NCI-H510A (cell line): ENCODE measurements around the gene SLC5A4.
A peak's percentile ranks its signal among the peaks of the same experiment; 100 is the strongest.

ENCODE experiments used
- DNase-seq: peaks from one replicate; lab custom pipeline; 2025; lab: John Stamatoyannopoulos, UW

The SLC5A4 gene

GRCh38 chr22:32232191-32232830, 22.8 kb downstream of the SLC5A4 start:
- DNase-seq = no peak

DNA sequence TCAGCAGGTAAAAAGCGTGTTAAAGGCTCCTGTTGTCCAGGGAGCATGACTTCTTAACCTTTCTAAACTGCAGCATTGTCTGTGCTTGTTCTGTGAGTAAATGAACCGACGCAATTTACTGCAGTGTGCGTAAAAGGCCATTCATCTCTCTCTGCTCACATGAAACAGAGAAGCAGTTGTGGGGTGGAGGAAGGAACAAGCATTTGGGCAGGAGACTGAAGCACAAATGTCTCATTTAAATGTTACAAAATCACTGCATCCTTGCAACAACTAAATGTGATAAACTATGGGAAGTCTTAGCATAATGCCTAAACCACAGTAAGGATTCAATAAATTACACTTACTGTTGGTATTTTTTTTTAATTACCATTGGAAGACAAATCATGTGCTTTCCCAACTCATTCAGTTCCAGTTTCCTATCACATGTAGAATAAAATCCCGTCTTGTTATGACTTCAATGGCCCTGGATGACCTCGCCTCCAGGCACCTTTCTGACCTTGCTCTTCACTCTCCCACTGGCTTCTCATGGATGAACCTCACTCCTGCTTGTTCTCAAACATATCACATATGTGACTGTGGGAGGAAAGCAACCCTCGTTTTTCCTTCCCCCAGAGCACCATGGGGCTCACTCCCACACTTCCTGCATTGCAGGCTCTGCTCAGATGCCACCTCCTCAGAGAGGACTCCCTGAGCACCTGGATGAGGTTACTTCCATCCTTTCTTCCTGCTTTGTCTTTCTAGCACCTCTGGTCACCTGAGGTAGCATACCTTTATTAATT, 28.6 kb downstream of the SLC5A4 start:
- DNase-seq = no peak

DNA sequence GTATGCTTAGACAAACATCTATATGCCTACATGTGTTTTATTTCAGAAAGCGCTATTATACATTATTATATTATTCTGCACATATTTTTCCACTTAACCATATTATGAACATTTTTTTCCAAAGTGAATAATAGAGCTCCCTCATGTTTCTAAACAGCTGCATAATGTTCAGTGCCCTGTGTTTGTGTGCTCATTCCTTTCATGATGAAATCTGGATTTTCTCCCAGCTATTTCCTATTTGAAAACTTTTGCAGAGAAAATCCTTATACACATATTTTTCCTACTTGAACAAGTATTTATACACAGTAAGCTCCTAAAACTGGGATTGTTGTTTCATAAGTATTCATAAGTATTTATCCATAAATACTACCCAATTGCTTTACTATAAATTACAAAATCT, 32.2 kb downstream of the SLC5A4 start:
- DNase-seq = no peak

DNA sequence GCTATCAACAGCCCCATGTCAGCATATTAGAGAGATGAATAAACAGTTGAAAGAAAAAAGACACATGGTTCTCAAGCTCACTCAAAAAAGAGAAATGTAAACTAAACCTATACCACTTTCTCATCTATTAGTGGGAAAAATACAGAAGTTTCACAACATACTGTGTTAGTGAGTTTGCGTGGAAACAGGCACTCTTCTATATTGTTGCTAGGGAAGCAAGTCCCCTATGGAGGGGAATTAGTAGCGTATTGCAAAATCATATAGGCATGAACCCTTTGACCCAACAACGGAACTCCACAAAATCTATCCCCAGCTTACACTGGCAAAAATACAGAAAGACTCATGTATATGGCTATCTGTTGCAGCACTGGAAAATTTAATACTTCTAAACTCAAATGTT, 36.1 kb downstream of the SLC5A4 start:
- no peak for DNase-seq

GRCh38 chr22:32218470-32218869, 36.7 kb downstream of the SLC5A4 start:
- no peak for DNase-seq

DNA sequence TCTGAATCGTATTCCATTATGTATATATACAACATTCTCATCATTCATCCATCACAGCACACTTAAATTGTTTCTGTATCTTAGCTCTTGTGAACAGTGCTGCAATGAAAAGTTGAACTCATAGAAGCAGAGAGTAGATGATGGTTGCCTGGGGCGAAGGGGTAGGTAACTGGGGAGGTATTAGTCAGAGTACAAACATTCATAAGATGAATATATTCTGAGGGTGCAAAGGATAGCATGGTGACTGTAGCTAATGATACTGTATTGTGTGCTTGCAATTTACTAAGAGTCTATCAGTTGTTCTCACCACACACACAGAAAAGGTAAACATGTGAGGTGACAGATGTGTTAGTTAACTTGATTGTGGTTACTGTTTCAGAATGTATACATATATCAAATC, 37.7 kb downstream of the SLC5A4 start:
- no peak for DNase-seq

DNA sequence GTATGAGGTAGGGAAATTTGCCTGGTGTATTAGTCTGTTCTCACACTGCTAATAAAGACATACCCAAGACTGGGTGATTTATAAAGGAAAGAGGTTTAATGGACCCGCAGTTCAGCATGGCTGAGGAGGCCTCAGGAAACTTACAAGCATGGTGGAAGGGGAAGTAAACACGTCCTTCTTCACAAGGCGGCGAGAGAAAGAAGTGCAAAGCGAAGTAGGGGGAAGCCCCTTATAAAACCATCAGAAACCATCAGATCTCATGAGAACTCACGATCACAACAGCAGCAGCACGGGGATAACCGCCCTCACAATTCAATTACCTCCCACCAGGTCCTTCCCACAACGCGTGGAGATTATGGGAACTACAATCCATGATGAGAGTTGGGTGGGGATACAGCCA, 38.2 kb downstream of the SLC5A4 start:
- DNase-seq = no peak

GRCh38 chr22:32211011-32211410, 44.1 kb downstream of the SLC5A4 start:
- DNase-seq = no peak

DNA sequence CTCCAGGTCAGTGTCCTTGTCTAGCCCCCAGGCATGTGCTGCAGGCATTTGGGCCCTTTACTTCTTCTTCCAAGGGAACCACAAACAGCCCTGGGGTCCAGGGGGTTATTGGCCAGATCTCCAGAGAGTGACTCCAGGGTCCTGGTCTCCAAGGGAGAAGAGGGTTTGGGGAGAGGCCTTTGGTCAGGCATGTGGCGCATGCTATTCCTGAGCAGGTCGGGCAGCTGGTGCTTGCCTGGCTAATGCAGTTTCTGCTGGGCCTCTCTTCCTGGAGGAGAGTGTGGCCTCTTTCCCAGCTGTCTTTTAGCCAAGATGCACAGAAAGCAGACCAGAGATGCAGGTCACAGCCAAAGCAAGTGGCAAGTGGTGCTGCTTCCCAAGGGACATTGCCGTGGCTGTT, 46.5 kb downstream of the SLC5A4 start:
- no peak for DNase-seq

- no peak for DNase-seq
These were observed 47.1 kb downstream of the SLC5A4 start for GRCh38 chr22:32207971-32208480.

- DNase-seq = peak; percentile 18
These were observed 48.1 kb downstream of the SLC5A4 start for GRCh38 chr22:32206774-32207758.

- no peak for DNase-seq
These were observed 49.0 kb downstream of the SLC5A4 start for GRCh38 chr22:32205974-32206773.

GRCh38 chr22:32204856-32205722, 50.1 kb downstream of the SLC5A4 start, which contains the start of gene RFPL2:
TSS of gene RFPL2 (minus strand) at chr22:32205073. CDS start at chr22:32202451, 2,622 bp downstream.
- peak; percentile 87 for DNase-seq

DNA sequence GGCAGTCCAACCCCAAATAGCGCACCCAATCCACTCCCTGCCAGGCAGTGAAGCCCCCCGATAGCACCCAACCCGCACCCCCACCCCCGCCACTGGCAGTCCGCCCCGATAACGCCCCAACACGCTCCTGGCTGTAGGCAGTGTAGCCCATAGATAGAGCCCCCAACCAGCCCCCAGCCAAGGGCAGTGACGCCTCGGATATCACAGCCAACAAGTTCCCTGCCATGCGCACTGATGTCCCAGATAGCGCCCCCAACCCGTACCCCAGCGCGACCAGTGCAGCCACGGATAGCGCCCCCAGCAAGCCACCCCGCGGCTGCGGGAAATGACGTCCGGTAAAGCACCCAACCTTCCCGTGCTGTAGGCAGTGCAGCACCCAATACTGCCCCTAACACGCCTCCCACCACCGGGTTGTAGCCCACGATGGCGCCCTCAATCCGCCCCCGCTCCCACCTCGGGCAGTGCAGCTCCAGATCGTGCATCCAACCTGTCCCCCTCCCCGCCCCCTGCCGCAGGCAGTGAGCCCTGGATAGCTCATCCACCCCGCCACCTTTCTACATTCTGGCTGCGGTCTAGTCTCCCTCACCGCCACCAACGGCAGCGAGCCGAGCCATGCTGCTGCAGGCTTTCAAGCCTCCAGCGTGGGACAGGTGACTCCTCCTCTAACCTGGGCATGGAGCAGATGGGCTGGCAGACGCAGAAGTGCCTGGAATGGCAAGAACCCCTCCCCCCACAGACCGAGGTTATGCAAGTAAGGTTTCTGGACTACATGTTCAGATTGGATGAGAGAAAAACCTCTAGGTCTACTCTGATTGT, 50.9 kb downstream of the SLC5A4 start:
- DNase-seq = peak; percentile 87

GRCh38 chr22:32203181-32204039, 51.7 kb downstream of the SLC5A4 start:
- DNase-seq = no peak

DNA sequence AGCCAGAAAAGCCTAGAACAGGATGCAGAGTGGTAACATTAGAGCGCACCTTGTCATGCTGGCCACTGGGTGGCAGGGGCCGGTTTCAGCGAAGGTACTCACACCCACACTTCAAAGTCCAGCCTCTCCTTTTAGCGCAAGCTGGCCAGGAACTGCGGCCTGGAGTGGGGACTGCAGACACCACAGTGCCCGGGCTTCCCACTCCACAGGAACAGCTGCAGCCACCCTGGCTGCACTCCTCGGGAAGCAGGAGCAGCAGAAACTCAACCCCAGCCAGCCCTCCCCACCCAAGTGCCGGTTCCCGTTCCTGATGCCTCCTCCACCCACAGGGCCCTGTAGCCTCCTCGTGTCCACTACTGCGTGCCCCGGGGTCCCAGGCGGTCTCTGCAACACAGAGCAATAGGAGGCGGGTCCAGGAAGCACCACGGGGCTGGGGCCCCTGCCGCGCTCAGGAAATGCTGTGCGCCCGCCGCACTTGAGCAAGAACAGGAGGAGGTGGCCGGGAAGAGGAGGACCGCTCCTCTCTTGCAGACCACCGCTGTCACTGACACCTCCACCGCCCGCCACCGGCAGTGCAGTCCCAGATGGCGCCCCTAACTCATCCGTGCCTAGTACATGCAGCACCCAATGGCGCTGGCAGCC, 52.5 kb downstream of the SLC5A4 start:
- DNase-seq = peak; percentile 38

GRCh38 chr22:32202161-32202538, 53.0 kb downstream of the SLC5A4 start:
- DNase-seq = no peak

DNA sequence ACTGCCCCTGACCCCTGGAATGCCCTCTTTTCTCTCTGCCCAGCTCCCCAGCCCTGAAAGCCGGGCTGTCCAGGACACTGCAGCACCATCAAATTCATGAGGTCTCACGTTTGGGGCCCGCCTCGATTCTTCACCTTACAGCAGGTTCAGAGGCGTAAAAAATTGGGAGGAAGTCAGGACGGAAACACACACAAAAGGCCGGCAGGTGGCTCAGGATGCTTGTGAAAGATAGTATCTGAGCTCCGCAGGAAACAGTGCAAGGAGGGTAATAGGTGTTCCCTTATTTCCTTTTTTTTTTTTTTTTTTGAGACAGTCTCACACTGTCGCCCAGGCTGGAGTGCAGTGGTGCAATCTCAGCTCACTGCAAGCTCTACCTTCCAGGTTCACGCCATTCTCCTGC, 54.4 kb downstream of the SLC5A4 start:
- no peak for DNase-seq
